ENCODE data around the gene BTF3L4. TPM values are rescaled to one million over a fixed set of nuclear protein-coding genes. Genes with fewer than 3 reads are reported as not detected.

Gene BTF3L4
- total RNA-seq (2021; ENCODE audit: unreplicated experiment) (65.6 TPM), Bru-seq, nascent RNA (percentile 92 among the genes with signal in this experiment), BruChase-seq, experiment 1, labeled RNA remaining after a 2-hour chase (percentile 92 among the genes with signal in this experiment), BruChase-seq, experiment 2, labeled RNA remaining after a 6-hour chase (percentile 95 among the genes with signal in this experiment)
- 47.2 TPM for polyA plus RNA-seq (2012; ENCODE audit: insufficient read length)
- long read RNA-seq, full-length matches to known transcripts: 102 of 116 reads
- long read RNA-seq, partial matches to known transcripts: 3 of 116 reads
- long read RNA-seq, other reads (novel, unspliced or antisense): 11 of 116 reads

- no peak for DNase-seq (ENCODE audit: low read depth, low spot score)
- ChIA-PET CTCF (no interaction called here), POLR2A (interaction anchor here (1.2 kb wide), 1 partner anchor 27 kb away, joined by 4 read pairs; no protein-coding TSS in a partner anchor)
- Histone ChIP-seq H3K36me3 (ENCODE audit: control insufficient read depth, insufficient read depth, low read length) (peaks cover 38% of the 10 kb centered on the region), H3K9me3 (ENCODE audit: control insufficient read depth, insufficient read depth, low read depth, low read length) (no peaks in the 10 kb centered on the region), H3K4me3 (ENCODE audit: low read depth in 2 of 2, low read length in 2 of 2) (peak within 1 kb of the TSS; percentile 100), H3K27me3 (ENCODE audit: control insufficient read depth, insufficient read depth, low read length) (no peaks in the 10 kb centered on the region), H3K27ac (ENCODE audit: low read length) (peak within 1 kb of the TSS; percentile 100), H3K4me1 (ENCODE audit: control insufficient read depth, insufficient read depth, low read length) (peaks cover 25% of the 10 kb centered on the region)
- ATAC-seq: peak; percentile 96
- no TSS peak for BruUV-seq (replicated peaks)
- intact Hi-C loops (cut with micrococcal nuclease; ENCODE audit: unreplicated experiment) (no loop called here), in situ Hi-C loops (cut with HindIII; ENCODE audit: low pct_unique_long_range_greater_than_20kb, low sequenced_read_pairs) (no loop called here)
- no peak for TF ChIP-seq CTCF (IDR thresholded peaks at IDR 0.05)
- TF ChIP-seq POLR2AphosphoS5 (IDR thresholded peaks at IDR 0.05; ENCODE audit: low read depth, low read length): peak; percentile 75
Observed at GRCh38 chr1:52056163-52056936, at the start of gene BTF3L4. Gene BTF3L4, plus strand, starts transcription at chr1:52056295. Its CDS starts 3,553 bp downstream, at chr1:52059848.

- ChIA-PET CTCF (no interaction called here), POLR2A (no interaction called here)
- DNase-seq (ENCODE audit: low read depth, low spot score) (no peak), ATAC-seq (no peak)
- in situ Hi-C loops (cut with HindIII; ENCODE audit: low pct_unique_long_range_greater_than_20kb, low sequenced_read_pairs) (no loop called here), intact Hi-C loops (cut with micrococcal nuclease; ENCODE audit: unreplicated experiment) (no loop called here)
- H3K27me3 ChIP-seq (ENCODE audit: control insufficient read depth, insufficient read depth, low read length): no peaks in the 10 kb centered on the region
- H3K27ac ChIP-seq (ENCODE audit: low read length): no peak overlapping the region
- BruUV-seq (replicated peaks): no TSS peak
- H3K36me3 ChIP-seq (ENCODE audit: control insufficient read depth, insufficient read depth, low read length): no peaks in the 10 kb centered on the region
- H3K4me3 ChIP-seq (ENCODE audit: low read depth in 2 of 2, low read length in 2 of 2): no peak overlapping the region
- no peaks in the 10 kb centered on the region for H3K4me1 ChIP-seq (ENCODE audit: control insufficient read depth, insufficient read depth, low read length)
- TF ChIP-seq CTCF (IDR thresholded peaks at IDR 0.05) (no peak), TCF7L2 (IDR thresholded peaks at IDR 0.05; ENCODE audit: low read depth, low read length) (no peak), SIN3A (IDR thresholded peaks at IDR 0.05; ENCODE audit: borderline replicate concordance, insufficient read depth, low read depth, low read length) (no peak), REST (IDR thresholded peaks at IDR 0.05; ENCODE audit: insufficient read depth in 1 of 2, low read depth in 2 of 2, low read length in 1 of 2) (no peak), POLR2AphosphoS5 (IDR thresholded peaks at IDR 0.05; ENCODE audit: low read depth, low read length) (no peak)
- H3K9me3 ChIP-seq (ENCODE audit: control insufficient read depth, insufficient read depth, low read depth, low read length): no peaks in the 10 kb centered on the region
Observed at GRCh38 chr1:52007215-52008002, 48.7 kb upstream of the BTF3L4 start.
